HG03460 (cell line): ENCODE results near the gene PPP1R13B.

Experiments
- ATAC-seq: cut with Tn5 transposase; IDR thresholded peaks from one replicate; pipeline ENCODE4 v1.9.1; 2021; ENCODE audit not compliant: unreplicated experiment

PPP1R13B gene

DNA sequence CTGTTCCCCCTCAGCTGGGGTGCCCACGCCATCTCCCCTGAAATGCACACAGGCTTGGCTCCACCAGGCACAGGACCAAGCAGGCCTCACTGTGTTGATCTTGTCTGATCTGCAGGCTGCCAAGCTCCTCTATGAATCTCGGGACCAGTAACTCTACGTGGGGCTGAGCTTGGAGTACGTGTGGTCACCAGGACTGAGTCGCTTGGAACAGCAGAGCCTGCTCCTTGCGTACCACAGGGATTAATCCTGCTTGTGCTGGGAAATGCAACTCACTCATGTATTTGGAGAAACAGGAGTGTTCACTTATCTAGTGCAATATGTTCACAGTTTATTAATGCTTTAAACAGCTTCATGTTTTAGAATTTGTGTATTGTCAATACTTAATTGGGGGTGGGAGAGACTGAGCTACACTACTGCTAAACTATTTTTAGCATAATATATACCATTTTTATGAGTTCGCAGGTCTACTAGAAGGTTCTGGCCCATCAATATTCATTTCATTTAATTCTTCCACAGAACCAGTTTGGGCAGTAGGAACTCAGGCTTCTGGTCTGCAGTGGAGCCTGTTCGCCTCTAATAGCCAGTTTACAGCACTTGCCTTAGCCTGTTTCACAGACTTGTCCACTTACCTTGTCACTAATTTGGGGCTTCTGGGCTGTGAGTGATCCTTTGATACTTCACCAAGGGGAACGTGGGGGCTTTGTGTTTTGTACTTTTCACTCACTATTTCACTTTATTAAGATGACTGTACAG, 114.3 kb downstream of the PPP1R13B start:
- no peak for ATAC-seq

DNA sequence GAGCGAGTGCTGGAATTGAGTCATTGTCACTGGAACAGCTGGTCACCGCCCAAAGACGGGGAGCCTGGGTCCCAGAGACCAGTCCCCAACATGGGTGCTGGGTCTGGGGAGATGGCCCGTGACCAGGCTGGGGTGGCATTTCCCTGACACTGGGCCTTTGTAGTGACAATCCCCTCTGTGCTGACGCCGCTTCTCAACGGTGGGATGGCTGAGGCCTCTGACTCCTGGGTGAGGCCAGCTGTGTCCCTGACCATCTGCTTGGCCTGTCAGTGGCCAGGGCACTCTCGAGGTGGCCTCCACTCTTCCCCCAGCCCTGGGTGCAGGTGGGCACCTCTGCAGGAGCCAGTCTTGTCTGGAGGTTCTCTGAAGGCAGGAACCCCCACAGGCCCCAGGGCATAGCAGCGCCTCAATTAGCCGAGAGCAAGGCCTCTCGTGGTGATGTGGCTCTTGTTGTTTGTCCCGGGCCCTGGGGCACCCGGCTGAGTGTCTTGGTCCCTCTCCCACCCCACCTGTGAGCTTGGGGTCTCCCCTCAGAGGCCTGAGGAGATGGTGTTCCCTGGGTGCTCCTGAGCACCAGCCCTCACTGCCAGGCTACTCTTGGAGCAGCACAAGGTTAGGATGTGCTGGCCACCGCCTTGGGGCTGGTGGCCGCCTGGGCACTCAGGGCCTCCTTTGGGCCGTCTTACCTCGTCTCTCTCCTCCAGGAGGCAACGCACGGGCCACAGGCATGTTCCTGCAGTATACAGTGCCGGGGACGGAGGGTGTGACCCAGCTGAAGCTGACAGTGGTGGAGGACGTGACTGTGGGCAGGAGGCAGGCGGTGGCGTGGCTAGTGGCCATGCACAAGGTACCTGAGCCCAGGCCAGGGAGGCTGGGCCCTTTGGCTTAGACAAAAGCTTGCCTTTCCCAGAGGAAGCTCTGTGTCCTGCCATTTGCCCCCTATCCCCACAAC, 115.2 kb downstream of the PPP1R13B start:
- no peak for ATAC-seq

DNA sequence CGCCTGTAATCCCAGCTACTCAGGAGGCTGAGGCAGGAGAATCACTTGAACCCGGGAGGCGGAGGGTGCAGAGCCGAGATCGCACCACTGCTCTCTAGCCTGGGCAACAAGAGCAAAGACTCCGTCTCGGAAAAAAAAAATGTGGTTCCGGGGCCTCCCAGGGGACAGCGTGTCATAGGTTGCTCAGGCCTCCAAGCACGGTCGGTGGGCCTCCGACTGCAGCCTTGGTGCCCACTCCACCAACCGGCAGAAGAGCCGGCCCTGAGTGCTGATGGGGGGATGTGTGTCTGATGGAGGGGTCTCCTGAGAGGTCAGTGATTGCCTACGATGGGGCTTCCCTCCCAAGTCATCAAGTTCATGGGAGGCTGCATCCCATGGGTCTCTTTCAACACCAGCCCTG, 115.9 kb downstream of the PPP1R13B start:
- no peak for ATAC-seq

DNA sequence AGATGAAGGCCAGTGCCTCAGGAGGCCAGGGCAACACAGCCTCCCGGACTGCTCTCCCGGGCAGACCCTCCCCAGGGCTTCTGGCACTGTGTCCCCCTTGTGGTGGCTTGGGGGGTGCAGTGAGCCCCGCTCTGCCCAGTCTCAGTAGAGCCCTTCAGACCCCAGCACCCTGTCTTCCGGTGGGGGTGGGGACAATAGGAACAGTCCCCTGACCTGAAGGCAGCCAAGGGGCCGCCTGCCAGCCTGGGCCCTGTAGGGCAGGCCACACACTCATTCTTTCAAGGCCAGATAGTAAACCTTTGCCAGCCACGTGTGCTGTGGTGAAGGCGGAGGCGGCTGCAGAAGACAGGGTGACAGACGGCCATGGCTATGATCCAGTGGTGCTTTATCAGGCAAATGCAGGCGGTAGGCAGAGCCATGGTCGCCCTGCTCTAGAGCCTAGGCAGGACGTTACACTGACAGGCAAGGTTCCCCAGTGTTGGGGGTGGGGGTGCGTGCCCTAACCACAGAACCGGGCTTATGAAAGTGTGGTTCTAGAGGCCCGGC, 116.8 kb downstream of the PPP1R13B start:
- ATAC-seq: no peak

DNA sequence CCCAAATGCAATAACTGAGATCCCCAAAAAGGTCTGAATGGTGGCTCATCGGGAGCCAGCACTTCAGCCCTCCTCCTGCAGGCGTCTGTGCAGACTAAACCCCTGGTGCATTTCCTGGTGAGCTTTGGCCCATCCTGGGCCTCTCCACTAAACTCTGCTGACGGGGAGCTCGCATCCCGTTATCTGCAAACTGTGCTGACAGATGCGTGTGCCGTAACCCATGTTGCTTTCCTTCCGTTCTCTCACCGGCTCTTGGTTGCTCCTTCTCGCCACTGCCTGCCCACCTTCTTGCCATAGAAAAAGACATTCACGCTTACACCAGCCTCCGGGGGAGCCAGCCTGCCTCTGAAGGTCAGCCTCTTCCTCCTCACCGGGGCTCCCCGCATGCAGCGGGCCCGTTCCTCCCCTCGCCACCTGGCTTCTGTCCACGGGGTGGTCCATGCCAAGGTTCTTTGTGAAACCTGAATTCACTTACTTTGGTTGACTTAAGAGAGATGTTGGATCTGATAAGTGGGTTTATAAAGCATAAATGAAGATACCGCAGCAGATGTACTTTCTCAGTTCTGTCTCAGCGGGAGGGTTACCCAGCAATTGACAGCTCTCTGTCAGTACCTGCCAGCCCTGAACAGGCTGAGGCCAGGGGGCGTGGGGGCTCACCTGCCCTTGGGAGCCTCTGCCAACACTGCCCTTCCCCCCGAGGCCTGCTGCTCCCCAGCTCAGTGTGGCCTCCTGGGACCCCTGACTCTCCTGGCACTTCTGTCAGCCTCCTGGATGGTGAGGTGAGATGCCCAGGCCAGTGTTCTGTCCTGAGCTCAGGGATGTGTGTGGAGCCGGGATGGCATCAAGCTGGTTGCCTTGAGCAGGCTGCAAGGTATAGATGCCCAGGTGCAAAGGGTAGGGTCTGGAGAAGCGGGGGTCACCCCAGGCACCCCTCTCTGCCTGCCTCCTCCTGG, 117.6 kb downstream of the PPP1R13B start:
- ATAC-seq: no peak

DNA sequence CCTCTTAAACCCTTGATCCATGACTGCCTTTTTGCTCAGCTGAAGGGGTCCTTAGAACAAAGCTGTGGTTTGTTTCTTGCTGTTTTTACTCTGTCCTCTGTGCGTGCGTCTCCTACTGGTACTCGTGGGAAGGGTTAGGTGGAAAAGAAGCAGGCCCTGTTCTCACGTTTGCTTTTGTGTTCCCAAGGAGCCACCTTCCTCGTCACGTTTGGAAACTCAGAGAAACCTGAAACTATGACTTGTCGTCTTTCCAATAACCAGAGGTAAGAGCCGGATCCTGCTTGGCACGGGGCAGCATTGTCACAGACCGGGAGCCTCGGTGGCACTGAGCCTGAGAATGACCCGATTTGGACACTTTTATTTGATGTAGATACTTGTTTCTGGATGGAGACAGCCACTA, 118.7 kb downstream of the PPP1R13B start:
- no peak for ATAC-seq

DNA sequence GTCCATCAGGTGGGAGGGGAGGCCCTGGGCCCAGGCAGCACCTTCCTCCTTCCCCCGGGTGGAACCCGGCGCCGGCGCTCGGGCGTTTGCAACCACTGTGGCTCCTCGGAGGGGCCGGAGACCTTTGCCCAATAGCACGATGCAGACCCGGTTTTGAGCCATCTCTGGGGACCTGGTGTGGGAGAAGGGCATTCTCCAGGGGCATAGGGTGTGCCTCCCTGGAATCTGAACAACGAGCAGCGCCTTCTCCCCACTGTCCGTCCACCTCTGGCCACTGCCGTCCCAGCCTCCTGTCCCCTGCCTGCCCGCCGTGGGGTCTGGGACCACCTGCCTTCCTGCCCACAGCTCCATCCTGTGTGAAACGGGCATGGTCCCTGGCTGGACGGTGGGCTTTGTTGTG, 119.2 kb downstream of the PPP1R13B start:
- ATAC-seq: no peak

DNA sequence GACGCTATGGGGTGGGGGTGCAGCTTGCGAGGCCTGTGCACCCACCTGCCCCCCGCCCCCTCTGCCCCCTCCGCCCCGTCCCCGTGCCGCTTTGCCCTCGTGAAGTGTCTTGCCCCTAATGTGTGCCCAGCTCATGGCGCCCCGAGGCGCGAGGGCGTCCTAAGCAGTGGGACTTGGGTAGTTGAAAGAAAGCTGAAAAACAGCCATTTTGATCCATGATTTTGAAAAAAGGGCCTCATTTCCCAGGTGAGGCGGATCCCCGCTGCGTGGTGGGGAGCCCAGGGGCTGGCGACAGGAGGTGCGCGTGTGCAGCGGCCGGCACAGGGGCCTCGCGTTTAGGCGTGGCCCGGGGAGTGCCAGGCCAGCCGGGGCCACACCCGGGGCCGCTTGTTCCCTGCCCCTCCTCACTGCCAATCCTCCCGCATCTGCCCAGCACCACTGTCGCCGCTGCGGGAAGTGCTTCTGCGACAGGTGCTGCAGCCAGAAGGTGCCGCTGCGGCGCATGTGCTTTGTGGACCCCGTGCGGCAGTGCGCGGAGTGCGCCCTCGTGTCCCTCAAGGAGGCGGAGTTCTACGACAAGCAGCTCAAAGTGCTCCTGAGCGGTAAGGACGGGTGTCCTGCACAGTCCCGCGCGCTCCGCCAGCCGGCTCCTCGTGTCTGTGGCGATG, 119.9 kb downstream of the PPP1R13B start:
- ATAC-seq: no peak

DNA sequence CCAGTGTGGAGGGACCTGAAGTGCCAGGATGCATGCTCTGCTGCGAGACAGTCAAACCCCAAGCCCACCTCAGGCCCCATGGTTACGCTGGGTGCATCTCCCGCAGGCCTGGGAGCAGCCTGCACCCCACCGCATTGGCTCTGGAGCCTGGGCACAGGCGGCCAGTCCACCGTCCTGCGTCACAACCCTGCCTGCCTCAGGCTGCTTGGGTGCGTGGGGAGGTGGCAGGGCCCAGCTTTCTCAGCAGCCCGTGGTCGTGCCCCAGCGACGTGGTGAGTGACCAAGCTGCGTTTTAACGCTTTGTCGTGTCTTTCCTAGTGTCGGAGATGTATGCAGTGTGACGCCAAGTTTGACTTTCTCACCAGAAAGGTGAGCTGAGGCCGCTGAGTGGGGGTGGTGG, 120.9 kb downstream of the PPP1R13B start:
- no peak for ATAC-seq

DNA sequence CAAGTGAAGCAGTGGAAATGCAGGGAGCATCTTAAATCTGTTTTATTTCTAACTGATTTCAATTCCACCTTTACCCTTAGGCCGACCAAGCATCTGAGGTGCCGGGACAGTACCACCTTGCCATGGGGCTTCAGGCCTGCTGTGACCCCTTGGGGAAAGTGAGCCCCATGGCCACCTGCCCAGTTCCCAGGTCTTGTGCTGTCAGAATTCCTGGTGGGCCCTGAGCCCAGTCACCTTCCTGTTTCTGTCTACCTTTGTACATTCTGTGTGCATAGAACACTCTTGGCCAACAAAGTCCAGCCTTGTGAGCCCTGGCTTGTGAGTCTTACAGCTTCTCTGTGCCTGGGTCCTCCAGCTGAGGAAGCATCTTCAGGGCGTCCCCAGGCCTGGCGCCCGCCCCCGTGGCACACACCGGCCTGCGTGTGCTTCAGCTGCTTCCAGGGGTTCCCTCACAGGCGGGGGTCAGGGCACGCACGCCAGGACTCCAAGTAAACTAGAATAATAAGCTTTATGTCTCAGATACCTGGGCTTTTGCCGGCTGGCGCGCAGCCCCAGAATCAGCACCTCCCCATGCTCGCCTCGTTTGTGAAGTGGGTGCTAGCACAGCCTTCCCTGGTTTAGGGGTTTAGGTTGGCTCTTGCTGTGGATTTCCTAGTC, 121.5 kb downstream of the PPP1R13B start:
- no peak for ATAC-seq

DNA sequence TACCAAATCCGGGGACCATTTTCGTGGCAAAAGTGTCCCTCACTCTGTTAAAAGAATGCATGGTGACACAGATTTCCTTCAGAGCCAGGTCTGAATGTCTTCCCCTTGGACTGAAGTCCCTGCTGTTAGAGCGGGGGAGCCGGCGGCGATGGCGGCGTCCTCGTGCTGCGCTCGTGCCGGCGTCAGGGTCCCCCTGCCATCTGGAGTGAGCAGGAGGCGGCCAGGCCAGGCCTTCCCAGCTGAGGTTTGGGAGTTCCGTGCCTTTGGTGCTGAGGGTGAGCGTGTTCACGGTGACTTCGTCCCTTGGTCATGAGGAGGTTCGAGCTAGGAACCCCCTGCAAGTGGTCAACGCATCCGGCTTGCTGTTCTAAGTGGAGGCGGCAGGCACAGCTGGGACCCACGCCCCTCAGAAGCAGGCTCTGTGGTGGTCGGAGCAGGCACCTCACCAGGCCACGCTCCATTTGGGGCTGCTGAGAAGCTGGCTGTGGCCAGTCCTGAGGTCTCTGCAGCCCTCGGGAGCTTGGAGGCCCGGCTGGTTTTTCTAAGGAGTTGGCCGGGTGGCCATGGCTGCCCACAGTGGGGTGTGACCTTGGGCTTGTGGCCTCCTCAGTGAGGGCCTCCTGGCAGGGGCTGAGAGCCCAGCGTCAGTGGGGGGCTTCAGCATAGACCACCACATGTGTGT, 122.2 kb downstream of the PPP1R13B start:
- ATAC-seq: no peak

DNA sequence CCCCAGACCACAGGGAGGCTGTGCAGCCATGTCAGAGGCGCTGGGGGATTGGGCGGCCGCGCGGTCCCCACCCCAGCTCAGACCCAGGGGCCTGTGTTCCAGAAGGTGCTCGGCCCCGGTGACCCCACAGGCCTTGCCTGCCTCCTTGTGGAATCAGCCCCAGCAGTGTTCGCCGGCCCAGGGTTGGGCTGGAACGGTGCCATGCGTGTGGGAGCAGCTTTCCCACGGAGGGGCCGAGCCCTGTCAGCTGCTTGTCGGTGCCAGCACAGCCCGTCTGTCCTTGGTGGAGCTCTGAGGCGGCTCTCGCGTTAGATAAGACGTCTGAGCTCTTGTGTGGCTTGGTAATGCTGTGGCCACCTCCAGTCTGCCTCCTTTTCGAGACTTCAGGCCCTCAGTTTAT, 123.3 kb downstream of the PPP1R13B start:
- no peak for ATAC-seq

DNA sequence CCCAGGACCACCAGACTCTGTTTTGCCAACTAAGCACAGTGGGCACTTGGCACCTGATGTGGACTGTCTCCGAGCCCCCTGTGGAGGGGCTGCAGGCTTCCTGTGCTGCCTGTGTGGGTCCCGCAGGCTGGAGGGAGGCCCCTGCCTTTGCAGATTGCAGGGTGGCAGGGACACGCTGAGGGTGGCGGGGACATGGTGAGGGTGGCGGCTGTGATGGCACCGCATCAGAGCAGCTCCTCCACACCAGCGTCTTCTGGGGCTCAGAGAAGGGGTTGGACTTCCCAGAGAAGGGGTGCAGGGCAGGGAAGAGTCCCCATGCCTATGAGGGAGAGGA, 123.7 kb downstream of the PPP1R13B start:
- no peak for ATAC-seq

DNA sequence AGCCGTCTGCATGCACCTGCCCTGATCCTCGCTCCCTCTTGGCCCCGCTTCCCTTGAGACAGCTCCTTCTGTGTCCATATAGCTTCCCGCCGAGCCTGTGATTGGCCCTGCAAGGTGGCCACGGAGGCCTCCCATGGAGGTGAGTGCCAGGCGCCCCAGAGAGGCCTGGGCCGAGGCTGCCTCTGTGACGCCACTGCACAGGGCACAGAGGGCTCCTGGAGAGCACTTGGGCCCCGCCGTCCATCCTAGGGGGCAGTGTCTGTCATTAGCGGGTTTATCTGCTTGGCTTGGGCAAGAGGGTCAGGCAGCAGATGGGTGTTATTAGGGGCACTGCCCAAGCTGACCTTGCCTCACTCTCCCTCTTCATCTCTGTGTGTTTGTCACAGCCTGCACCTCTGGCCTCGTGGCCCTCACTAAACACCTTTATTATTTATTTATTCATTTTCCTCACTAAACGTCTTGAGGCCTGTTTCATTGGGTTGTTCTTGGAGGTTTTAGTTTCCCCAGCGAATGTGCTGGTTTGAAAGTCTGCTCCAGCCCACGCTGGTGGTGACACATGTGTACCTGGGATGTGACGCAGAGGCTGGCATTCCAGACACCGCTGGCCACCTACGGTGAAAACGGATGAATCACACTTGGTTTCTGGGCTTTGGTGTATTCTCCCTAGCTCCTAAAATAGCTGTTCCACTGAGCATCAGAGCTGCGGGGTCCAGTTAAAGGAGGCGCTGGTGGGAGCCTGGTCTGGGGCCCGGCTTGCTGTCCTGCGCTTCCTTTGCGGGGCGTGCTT, 125.8 kb downstream of the PPP1R13B start:
- ATAC-seq: no peak

DNA sequence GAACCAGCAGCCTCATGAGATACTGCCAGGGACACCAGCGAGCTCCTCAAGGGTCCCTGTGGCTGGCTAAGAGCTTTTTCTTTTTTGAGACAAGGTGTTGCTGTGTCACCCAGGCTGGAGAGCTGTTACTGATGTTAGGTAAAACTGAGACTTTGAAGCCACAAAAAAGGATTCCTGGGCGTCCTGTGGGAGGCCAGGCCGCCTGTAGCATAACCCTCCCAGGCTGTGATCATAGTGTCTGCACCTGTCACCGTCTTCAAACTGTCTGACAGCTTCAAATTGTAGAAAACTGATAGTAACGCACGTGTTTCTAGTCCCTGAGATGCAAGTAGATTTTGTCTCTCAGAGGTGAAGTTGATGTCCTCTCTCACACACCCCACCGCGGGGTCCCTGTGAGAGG, 127.6 kb downstream of the PPP1R13B start:
- ATAC-seq: no peak

DNA sequence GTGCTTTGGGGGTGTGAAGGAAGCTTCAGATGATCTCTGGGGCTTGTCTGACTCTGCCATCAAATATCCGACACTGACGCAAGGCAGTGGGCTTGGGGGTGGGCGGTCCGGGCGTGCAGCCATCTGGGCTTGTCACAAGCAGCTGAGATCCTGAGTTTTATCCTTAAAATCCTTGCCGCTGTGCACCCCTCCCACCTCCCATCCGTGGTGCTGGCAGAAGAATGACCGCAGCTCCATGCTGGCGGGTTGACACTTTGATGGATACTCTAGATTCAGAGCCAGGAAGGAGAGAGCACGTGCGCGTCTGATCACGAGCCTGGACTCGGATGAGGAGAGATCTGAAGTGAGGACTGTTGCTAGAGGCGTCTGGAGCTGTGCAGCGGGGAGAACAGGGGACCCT, 128.8 kb downstream of the PPP1R13B start:
- ATAC-seq: no peak

DNA sequence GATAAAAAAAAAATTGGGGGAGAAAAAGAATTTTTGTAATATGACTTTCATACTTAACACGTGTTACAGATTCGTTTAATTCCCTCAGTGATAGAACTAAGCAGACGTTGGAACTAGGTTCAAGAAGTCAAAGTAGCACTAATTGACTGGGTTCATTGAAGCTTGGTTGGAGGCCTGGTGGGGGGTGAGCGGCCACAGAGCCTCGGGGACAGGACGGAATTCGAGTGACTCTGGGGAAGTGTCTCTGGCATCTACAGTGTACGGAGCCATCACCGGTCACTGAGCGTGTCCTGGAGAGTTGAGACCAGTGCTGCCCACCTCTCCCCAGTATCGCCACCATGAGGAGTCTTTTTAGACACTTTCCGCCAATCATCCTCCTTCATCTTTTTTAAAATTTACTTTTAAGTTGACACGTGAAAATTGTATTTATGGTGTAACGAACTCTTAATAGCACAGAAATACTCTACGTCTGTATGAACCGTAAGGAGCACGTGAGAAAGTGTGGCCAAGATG, 130.4 kb downstream of the PPP1R13B start:
- no peak for ATAC-seq

DNA sequence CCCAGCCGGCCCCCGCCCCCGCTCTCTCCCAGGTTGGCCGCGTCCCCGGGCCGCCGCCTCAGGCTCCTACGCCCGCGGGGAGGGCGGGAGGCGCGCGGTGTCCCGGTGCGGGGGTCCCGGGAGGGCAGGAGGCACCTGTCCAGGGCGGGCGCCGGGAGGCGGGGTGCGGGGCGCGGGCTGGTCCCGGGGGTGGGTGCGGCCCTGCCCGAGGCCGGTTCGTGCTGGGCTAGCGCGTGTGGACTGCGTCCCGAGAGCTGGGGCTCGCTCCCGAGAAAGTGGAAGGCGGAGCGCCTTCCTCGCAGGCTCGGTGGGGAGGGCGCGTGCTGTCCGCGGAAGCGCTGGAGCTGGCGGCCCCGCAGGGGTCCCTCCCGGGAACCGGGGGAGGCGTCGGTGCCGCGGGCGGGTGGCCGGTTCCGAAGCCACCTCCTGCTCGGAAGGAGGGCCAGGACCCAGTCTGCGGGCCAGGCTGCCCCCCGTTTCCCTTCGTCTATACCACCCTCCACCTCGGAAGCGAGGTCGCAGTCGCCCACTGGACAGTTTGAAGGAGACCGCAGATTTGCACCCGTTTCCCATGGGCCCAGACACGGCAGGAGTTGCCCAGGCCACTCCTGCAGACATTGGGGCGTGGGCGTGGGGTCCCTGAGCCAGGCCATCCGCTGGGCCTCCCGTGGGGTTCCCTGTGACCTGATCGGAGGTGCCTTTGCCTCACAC, 131.1 kb downstream of the PPP1R13B start:
- ATAC-seq: no peak
